ENCODE measurements around the gene RPS15.

- TF ChIP-seq CTCF (IDR thresholded peaks at IDR 0.05) (no peak), POLR2A (IDR thresholded peaks at IDR 0.05) (no peak)
Observed at GRCh38 chr19:1411255-1412191, 26.7 kb upstream of the RPS15 start.

Measured in body of pancreas (tissue), 4 donors.